ENCODE measurements around the gene NEAT1.

DNA sequence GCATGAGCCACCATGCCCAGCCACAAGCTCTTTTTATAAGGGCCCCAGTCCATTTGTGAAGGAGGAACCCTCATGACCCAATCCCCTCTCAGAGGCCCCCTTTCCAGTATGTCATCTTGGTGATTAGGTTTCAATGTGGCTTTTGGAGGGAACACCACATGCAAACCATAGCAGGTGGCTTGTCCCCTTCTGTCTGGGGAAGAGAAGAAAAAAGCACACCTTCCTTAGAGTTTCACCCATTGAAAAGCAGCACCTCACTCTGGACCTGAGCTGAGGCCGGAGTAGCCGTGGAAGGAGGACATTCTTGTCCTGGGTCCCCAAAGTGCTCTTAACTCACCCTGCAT, 25.4 kb downstream of the NEAT1 start:
- TF ChIP-seq POLR2AphosphoS5 (IDR thresholded peaks at IDR 0.05; ENCODE audit: low read depth, low read length) (no peak), SIN3A (IDR thresholded peaks at IDR 0.05; ENCODE audit: borderline replicate concordance, insufficient read depth, low read length) (no peak), TAF1 (IDR thresholded peaks at IDR 0.05; ENCODE audit: borderline replicate concordance, insufficient read depth, low read length) (no peak)
- TF ChIP-seq, protein P1, sequence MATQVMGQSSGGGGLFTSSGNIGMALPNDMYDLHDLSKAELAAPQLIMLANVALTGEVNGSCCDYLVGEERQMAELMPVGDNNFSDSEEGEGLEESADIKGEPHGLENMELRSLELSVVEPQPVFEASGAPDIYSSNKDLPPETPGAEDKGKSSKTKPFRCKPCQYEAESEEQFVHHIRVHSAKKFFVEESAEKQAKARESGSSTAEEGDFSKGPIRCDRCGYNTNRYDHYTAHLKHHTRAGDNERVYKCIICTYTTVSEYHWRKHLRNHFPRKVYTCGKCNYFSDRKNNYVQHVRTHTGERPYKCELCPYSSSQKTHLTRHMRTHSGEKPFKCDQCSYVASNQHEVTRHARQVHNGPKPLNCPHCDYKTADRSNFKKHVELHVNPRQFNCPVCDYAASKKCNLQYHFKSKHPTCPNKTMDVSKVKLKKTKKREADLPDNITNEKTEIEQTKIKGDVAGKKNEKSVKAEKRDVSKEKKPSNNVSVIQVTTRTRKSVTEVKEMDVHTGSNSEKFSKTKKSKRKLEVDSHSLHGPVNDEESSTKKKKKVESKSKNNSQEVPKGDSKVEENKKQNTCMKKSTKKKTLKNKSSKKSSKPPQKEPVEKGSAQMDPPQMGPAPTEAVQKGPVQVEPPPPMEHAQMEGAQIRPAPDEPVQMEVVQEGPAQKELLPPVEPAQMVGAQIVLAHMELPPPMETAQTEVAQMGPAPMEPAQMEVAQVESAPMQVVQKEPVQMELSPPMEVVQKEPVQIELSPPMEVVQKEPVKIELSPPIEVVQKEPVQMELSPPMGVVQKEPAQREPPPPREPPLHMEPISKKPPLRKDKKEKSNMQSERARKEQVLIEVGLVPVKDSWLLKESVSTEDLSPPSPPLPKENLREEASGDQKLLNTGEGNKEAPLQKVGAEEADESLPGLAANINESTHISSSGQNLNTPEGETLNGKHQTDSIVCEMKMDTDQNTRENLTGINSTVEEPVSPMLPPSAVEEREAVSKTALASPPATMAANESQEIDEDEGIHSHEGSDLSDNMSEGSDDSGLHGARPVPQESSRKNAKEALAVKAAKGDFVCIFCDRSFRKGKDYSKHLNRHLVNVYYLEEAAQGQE (IDR thresholded peaks at IDR 0.05; ENCODE audit: insufficient read depth in 1 of 2, low read depth in 2 of 2, low read length in 2 of 2): no peak
